GM13976 (cell line): ENCODE data around the gene CYTH1.

Experiments
- DNase-seq: peaks from one replicate; pipeline ENCODE4 v3.0.0; 2012; ENCODE audit warnings: low spot score
- in situ Hi-C: fragments of 300-500 bp; cut with MboI; formaldehyde crosslinking; loops from one replicate; pipeline ENCODE4 v1.12.0; 2022; ENCODE audit warnings: low sequenced_read_pairs, mixed read lengths, inconsistent platforms; ENCODE audit not compliant: unreplicated experiment
- TF ChIP-seq, protein P1 (sequence below): IDR thresholded peaks from 2 replicates; pipeline ENCODE4 v1.5.1; 2012; ENCODE audit warnings: borderline replicate concordance, mild to moderate bottlenecking; ENCODE audit not compliant: insufficient read depth; ENCODE audit errors: extremely low read depth, missing control alignments, control extremely low read depth

CYTH1 gene

DNA sequence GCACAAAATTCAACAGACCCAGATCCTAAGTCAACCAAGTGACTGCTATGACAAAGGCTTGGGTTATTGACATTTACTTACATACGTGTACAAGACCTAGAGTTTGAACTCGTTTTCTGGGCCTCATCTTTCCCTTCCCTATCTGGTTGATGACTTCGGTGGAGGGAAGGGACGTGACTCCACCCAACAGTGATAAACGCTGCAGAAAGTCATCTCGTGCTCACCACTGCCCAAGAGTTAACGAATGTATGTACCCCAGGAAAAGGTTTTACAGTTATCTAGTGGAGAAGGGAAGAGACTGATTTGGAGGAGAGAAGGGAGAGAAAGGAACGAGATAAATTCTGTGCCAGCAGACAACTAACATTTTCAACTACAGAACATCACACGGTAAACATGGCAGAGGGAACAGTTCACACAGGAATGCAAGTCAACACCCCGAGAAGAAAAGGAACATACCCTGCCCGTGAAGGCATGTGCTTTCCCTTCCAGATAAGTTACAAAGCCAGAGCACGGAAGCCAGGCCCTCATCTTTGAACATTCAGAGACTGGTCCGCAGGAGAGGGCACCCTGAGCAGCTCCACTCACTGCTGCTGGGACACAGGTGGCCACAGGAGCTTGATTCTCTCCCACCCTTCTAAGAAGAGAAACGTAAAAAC, 13.9 kb upstream of the CYTH1 start:
- TF ChIP-seq, protein P1, sequence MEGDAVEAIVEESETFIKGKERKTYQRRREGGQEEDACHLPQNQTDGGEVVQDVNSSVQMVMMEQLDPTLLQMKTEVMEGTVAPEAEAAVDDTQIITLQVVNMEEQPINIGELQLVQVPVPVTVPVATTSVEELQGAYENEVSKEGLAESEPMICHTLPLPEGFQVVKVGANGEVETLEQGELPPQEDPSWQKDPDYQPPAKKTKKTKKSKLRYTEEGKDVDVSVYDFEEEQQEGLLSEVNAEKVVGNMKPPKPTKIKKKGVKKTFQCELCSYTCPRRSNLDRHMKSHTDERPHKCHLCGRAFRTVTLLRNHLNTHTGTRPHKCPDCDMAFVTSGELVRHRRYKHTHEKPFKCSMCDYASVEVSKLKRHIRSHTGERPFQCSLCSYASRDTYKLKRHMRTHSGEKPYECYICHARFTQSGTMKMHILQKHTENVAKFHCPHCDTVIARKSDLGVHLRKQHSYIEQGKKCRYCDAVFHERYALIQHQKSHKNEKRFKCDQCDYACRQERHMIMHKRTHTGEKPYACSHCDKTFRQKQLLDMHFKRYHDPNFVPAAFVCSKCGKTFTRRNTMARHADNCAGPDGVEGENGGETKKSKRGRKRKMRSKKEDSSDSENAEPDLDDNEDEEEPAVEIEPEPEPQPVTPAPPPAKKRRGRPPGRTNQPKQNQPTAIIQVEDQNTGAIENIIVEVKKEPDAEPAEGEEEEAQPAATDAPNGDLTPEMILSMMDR = no peak
- in situ Hi-C loops = no loop called here
- no peak for DNase-seq

DNA sequence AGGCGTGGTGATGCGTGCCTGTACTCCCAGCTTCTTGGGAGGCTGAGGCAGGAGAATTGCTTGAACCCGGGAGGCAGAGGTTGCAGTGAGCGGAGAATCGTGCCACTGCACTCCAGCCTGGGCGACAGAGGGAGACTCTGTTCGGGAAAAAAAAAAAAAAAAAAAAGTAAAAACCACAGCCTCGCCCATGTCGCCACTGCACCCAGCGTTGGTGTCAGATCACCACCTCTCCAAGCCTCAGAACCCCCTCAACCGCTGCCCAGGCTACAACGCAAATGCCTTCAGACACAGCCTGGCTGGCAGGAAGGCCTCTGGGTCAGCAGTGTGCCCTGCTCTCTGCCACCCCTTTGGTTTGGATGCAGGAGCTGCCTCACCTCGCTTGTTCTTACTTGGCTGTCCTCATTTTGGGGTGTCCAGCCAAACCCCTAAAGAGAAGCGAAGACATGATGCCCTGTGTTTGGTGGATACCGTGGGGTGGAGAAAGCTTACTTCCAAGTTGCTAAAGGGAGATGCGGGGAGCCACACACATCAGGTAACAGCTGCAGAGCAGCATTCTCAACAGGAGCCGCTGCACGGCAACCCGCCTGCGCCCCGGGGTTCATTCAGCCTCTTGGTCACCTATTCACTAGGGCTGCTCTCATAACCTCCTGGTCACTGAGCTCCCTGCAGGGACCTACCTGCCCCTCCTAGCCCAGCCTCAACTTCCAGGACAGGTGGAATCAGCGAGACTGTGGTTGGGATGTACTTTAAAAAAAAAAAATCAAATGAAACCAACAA, 13.0 kb upstream of the CYTH1 start:
- in situ Hi-C loops = no loop called here
- DNase-seq = no peak

DNA sequence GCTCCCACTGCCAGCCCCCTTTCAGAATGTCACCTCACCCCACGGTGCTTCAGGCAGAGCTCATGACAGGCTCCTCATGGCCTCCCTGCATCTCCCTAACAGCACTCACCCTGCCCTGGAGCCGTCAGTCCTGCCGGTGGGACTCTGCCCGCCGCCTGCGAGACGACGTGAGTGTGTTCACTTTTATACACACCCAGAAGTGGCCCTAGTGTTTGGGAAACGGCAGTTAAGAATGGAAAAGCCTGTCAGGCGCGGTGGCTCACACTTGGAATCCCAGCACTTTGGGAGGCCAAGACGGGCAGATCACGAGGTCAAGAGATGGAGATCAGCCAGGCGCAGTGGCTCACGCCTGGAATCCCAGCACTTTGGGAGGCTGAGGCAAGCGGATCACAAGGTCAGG, 12.3 kb upstream of the CYTH1 start:
- DNase-seq = no peak
- in situ Hi-C loops = no loop called here
- TF ChIP-seq, protein P1 = no peak

More for the DNA sequence above, 13.0 kb upstream of the CYTH1 start:
- TF ChIP-seq, protein P1 = no peak

DNA sequence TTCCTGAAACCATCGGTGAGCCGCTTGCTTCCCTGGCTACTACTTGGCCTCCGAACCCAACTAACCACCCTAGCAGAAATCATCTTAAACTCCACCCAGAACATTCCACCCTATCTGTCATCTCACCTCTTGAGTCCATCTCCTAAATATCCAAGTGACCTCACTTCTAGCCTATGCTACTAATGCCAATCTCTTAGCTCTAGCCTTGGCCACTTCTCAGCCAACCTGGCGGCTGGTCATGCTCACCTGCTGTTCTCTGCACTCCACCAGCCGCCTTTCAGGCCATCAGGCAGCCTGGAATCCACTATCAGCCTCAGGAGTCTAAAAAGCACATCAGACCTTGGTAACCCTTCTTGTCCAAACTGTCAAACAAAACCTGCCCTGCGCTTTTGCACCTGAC, 11.9 kb upstream of the CYTH1 start:
- no peak for DNase-seq
- in situ Hi-C loops = no loop called here
- TF ChIP-seq, protein P1 = no peak

DNA sequence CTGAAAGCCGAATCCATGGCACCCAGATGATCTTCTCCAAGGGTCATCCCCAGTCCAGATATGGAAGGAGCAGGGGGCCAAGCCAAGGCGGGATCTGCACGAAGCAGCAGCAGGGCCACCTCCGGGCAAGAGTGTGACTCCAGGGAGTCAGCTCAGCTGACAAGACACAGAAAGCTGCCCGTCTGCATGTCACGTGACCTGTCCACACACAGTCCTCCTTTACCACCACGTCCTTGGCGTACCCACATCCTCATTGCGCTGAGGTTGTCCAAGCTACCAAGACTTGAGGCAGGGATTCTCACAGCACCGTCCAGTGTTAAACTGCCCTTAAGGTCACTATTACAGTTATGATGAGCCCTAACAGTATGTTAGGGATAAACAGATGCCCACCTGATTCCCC, 11.3 kb upstream of the CYTH1 start:
- TF ChIP-seq, protein P1 = no peak
- in situ Hi-C loops = no loop called here

DNA sequence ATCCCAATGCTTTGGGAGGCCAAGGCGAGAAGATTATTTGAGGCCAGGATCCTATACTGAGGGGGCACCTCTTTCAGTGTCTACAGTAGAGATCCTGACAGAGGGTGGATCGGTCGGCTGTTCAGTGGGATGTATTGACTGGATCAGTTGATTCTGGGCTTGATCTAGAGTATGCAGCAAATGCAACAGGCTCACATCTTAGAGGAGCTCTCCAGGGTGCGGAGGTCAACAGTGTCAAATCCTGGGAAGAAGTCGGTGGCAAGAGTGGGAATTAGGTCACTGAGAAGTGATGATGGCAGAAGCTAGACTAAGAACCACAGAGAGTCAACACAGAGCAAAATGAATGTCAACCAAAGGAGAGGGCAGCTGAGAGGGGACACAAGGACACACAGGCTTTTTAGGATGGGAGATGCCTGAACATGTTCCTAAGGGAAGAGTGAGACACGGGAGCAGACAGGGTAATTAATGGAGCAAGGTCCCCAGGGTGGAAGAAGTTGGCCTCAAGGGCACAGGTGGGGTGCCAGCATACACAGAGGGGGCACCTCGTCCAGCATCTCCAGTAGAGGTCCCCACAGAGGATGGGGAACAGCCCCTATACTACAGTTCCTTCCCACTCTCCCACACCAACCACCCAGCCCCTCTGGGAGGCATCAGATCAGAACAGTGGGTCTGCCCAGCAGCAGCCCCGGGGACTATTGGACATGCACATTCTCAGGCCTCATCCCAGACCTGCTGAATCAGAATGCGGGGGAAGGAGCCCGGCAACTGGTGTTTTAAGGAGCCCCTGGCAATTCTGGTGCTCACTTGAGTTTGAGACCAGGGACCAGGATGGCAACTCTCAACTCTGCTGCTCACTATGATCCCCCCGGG, 10.0 kb upstream of the CYTH1 start:
- no peak for DNase-seq
- TF ChIP-seq, protein P1 = no peak

More for the DNA sequence above, 11.3 kb upstream of the CYTH1 start:
- no peak for DNase-seq

More for the DNA sequence above, 10.0 kb upstream of the CYTH1 start:
- in situ Hi-C loops = no loop called here
